ENCODE measurements around the gene DDX10.

- TF ChIP-seq YY1 (IDR thresholded peaks at IDR 0.05; ENCODE audit: low read depth) (no peak), POLR2AphosphoS5 (IDR thresholded peaks at IDR 0.05; ENCODE audit: low read depth, low read length) (no peak)
- TF ChIP-seq, protein P1, sequence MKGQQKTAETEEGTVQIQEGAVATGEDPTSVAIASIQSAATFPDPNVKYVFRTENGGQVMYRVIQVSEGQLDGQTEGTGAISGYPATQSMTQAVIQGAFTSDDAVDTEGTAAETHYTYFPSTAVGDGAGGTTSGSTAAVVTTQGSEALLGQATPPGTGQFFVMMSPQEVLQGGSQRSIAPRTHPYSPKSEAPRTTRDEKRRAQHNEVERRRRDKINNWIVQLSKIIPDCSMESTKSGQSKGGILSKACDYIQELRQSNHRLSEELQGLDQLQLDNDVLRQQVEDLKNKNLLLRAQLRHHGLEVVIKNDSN (IDR thresholded peaks at IDR 0.05; ENCODE audit: borderline replicate concordance, low read depth) = no peak
Observed at GRCh38 chr11:108635106-108635505, 29.8 kb upstream of the DDX10 start.

All from SK-N-SH (cell line).